Tibial nerve (tissue), 4 donors: Measurements from ENCODE around the gene ACOT8. TPM values are rescaled to one million over a fixed set of nuclear protein-coding genes. Genes with fewer than 3 reads are reported as not detected.
A peak's percentile ranks its signal among the peaks of the same experiment; 100 is the strongest.

Experiments used
- DNase-seq, 2 donors: peaks; one replicate each; pipeline ENCODE4 v3.0.0-alpha.2; 2019; ENCODE audit warnings: low spot score in 2 of 2
- H3K27ac ChIP-seq, 4 donors: fragments of 200-600 bp; sonication (generic) in 3 of 4; one replicate each; pipeline ENCODE4 v1.5.1; 2017 to 2019; ENCODE audit warnings: mild to moderate bottlenecking in 1 of 4
- H3K27me3 ChIP-seq, 2 donors: fragments of 200-600 bp; sonication (generic) in 1 of 2; one replicate each; pipeline versions ENCODE4 v1.5.1 to v1.6.0; 2017 to 2019
- H3K36me3 ChIP-seq, 3 donors: fragments of 200-600 bp; sonication (generic); one replicate each; pipeline ENCODE4 v1.5.1; 2018 to 2019
- H3K4me1 ChIP-seq, 4 donors: fragments of 200-600 bp; sonication (generic) in 3 of 4; one replicate each; pipeline ENCODE4 v1.5.1; 2017 to 2019
- H3K4me3 ChIP-seq, 4 donors: fragments of 200-600 bp; sonication (generic) in 3 of 4; one replicate each; pipeline ENCODE4 v1.5.1; 2017 to 2019; ENCODE audit warnings: mild to moderate bottlenecking in 1 of 4, moderate library complexity in 1 of 4
- H3K9me3 ChIP-seq, 4 donors: fragments of 200-600 bp; sonication (generic) in 3 of 4; one replicate each; pipeline ENCODE4 v1.5.1; 2017 to 2019
- CTCF ChIP-seq, 5 experiments: fragments of 200-600 bp in 3 of 5; fragments of 450-650 bp in 2 of 5; sonication (generic) in 3 of 5; IDR thresholded peaks; one replicate each; pipeline ENCODE4 v1.5.1; 2016 to 2019; ENCODE audit warnings: antibody characterized with exemption in 5 of 5, mild to moderate bottlenecking in 3 of 5, moderate library complexity in 2 of 5
- EP300 ChIP-seq, 2 donors: sonication (generic); formaldehyde crosslinking; IDR thresholded peaks; one replicate each; pipeline ENCODE4 v1.6.1; 2017; ENCODE audit warnings: antibody characterized with exemption in 2 of 2, mild to moderate bottlenecking in 1 of 2
- POLR2A ChIP-seq, 2 donors: fragments of 450-650 bp; IDR thresholded peaks; one replicate each; pipeline ENCODE4 v1.6.1; 2017; ENCODE audit warnings: antibody characterized with exemption in 2 of 2, mild to moderate bottlenecking in 2 of 2, moderate library complexity in 2 of 2
- WGBS, 2 donors: methylation state at CpG; one replicate each; pipeline ENCODE4 v1.1.5; 2018; 5-methylcytosine and 5-hydroxymethylcytosine counted together
- total RNA-seq, 4 donors: library from RNA; depleted of rRNA; stranded (reverse); fragments of >200 nt; gene quantifications; one replicate each; pipeline ENCODE4 v1.1.0, GENCODE V29; 2016

Gene ACOT8
- total RNA-seq, 4 donors from 2014 or later, result 44.4 to 58.4 (median 52.5) TPM

- H3K9me3 ChIP-seq, result no peaks in the 10 kb centered on the region
- DNase-seq, result no peak
- no peak overlapping the region for H3K4me3 ChIP-seq
- H3K4me1 ChIP-seq, result peaks cover 0 to 24% (median 18%) of the 10 kb centered on the region in 4 donors
- H3K27ac ChIP-seq, result no peak overlapping the region
- TF ChIP-seq CTCF (IDR thresholded peaks at IDR 0.05) (no peak), EP300 (IDR thresholded peaks at IDR 0.05) (no peak), POLR2A (IDR thresholded peaks at IDR 0.05) (no peak)
- H3K27me3 ChIP-seq, result no peaks in the 10 kb centered on the region
- 73 to 79% methylated on average over 6 to 10 of the region's 12 CpGs for WGBS, 2 donors
- H3K36me3 ChIP-seq, result peaks cover 0 to 77% (median 31%) of the 10 kb centered on the region in 3 donors
These were observed 37.6 kb upstream of the ACOT8 start for GRCh38 chr20:45894797-45895196.

- Histone ChIP-seq H3K27ac (no peak overlapping the region), H3K4me1 (peaks cover 0 to 33% (median 20%) of the 10 kb centered on the region in 4 donors), H3K9me3 (no peaks in the 10 kb centered on the region), H3K36me3 (peaks cover 0 to 67% (median 31%) of the 10 kb centered on the region in 3 donors), H3K4me3 (no peak overlapping the region), H3K27me3 (no peaks in the 10 kb centered on the region)
- TF ChIP-seq EP300 (IDR thresholded peaks at IDR 0.05) (no peak), CTCF (IDR thresholded peaks at IDR 0.05) (no peak), POLR2A (IDR thresholded peaks at IDR 0.05) (no peak)
- DNase-seq, result no peak
- 78 to 94% methylated on average over 4 of the region's 4 CpGs for WGBS, 2 donors
These were observed 36.6 kb upstream of the ACOT8 start for GRCh38 chr20:45893831-45894230.

- no peak for DNase-seq
- Histone ChIP-seq H3K36me3 (peaks cover 0 to 64% (median 31%) of the 10 kb centered on the region in 3 donors), H3K9me3 (no peaks in the 10 kb centered on the region), H3K4me1 (peaks cover 0 to 36% (median 20%) of the 10 kb centered on the region in 4 donors), H3K4me3 (no peak overlapping the region), H3K27ac (no peak overlapping the region), H3K27me3 (no peaks in the 10 kb centered on the region)
- TF ChIP-seq CTCF (IDR thresholded peaks at IDR 0.05) (no peak), POLR2A (IDR thresholded peaks at IDR 0.05) (no peak), EP300 (IDR thresholded peaks at IDR 0.05) (no peak)
- WGBS, 2 donors, result 75 to 87% methylated on average over 4 of the region's 4 CpGs
These were observed 35.8 kb upstream of the ACOT8 start for GRCh38 chr20:45892828-45893500.

- TF ChIP-seq POLR2A (IDR thresholded peaks at IDR 0.05) (no peak), EP300 (IDR thresholded peaks at IDR 0.05) (no peak), CTCF (IDR thresholded peaks at IDR 0.05) (no peak)
- no peak for DNase-seq
- H3K9me3 ChIP-seq, result no peaks in the 10 kb centered on the region
- H3K36me3 ChIP-seq, result peaks cover 0 to 64% (median 31%) of the 10 kb centered on the region in 3 donors
- peak overlapping the region in 2 of 4 donors; percentile 86 for H3K27ac ChIP-seq
- peak overlapping the region in 3 of 4 donors; percentile 60 to 85 (median 64) for H3K4me3 ChIP-seq
- H3K27me3 ChIP-seq, result no peaks in the 10 kb centered on the region
- WGBS, 2 donors, result 72 to 90% methylated on average over 9 of the region's 9 CpGs
- H3K4me1 ChIP-seq, result peaks cover 0 to 36% (median 20%) of the 10 kb centered on the region in 4 donors
These were observed 35.0 kb upstream of the ACOT8 start for GRCh38 chr20:45892049-45892825.
